ENCODE data around the gene PRR35.
"Not testable (repeated sequence)": the region's sequence is repeated elsewhere in the genome, so short reads cannot be mapped to it uniquely, and the experiment has no call there.

Gene PRR35

GRCh38 chr16:595942-596735 is 35.9 kb downstream of the PRR35 start:
- Histone ChIP-seq H3K4me3 (ENCODE audit: low read depth, low read length) (no peak overlapping the region), H3K4me1 (peaks cover 12% of the 10 kb centered on the region), H3K9ac (no peak overlapping the region), H3K27me3 (ENCODE audit: control insufficient read depth, insufficient read depth, low read length) (no peaks in the 10 kb centered on the region), H3K36me3 (ENCODE audit: control insufficient read depth, insufficient read depth, low read length) (no peaks in the 10 kb centered on the region), H3K79me2 (peaks cover 37% of the 10 kb centered on the region), H3K27ac (no peak overlapping the region), H3K4me2 (ENCODE audit: low read length) (no peak overlapping the region), H3K9me3 (ENCODE audit: control insufficient read depth, low read length) (no peaks in the 10 kb centered on the region), H2AFZ (no peak overlapping the region)
- TF ChIP-seq CTCF (IDR thresholded peaks at IDR 0.05): no peak

- Histone ChIP-seq H3K4me2 (ENCODE audit: low read length) (no peak overlapping the region), H3K9ac (no peak overlapping the region), H3K4me3 (ENCODE audit: low read depth, low read length) (no peak overlapping the region), H3K9me3 (ENCODE audit: control insufficient read depth, low read length) (no peaks in the 10 kb centered on the region), H2AFZ (no peak overlapping the region), H3K79me2 (peaks cover 37% of the 10 kb centered on the region), H3K27me3 (ENCODE audit: control insufficient read depth, insufficient read depth, low read length) (no peaks in the 10 kb centered on the region), H3K27ac (no peak overlapping the region), H3K36me3 (ENCODE audit: control insufficient read depth, insufficient read depth, low read length) (no peaks in the 10 kb centered on the region), H3K4me1 (peaks cover 12% of the 10 kb centered on the region)
- TF ChIP-seq CTCF (IDR thresholded peaks at IDR 0.05): no peak
Observed at GRCh38 chr16:596736-597060, 36.5 kb downstream of the PRR35 start.

GRCh38 chr16:597655-598054 is 37.5 kb downstream of the PRR35 start:
- not testable (repeated sequence) for H3K27me3 ChIP-seq (ENCODE audit: control insufficient read depth, insufficient read depth, low read length); H3K4me3 ChIP-seq (ENCODE audit: low read depth, low read length); H3K4me2 ChIP-seq (ENCODE audit: low read length); H3K27ac ChIP-seq; H3K36me3 ChIP-seq (ENCODE audit: control insufficient read depth, insufficient read depth, low read length); H2AFZ ChIP-seq; H3K9me3 ChIP-seq (ENCODE audit: control insufficient read depth, low read length); H3K9ac ChIP-seq
- peaks cover 37% of the 10 kb centered on the region for H3K79me2 ChIP-seq
- peaks cover 12% of the 10 kb centered on the region for H3K4me1 ChIP-seq

GRCh38 chr16:598823-599739 is 38.9 kb downstream of the PRR35 start:
- TF ChIP-seq CTCF (IDR thresholded peaks at IDR 0.05): no peak
- H3K4me2 ChIP-seq (ENCODE audit: low read length): no peak overlapping the region
- no peaks in the 10 kb centered on the region for H3K27me3 ChIP-seq (ENCODE audit: control insufficient read depth, insufficient read depth, low read length)
- no peak overlapping the region for H3K27ac ChIP-seq
- no peak overlapping the region for H3K4me3 ChIP-seq (ENCODE audit: low read depth, low read length)
- no peaks in the 10 kb centered on the region for H3K4me1 ChIP-seq
- H3K9ac ChIP-seq: no peak overlapping the region
- H3K36me3 ChIP-seq (ENCODE audit: control insufficient read depth, insufficient read depth, low read length): no peaks in the 10 kb centered on the region
- H2AFZ ChIP-seq: no peak overlapping the region
- H3K79me2 ChIP-seq: peaks cover 38% of the 10 kb centered on the region
- no peaks in the 10 kb centered on the region for H3K9me3 ChIP-seq (ENCODE audit: control insufficient read depth, low read length)

GRCh38 chr16:600781-601180 is 40.6 kb downstream of the PRR35 start:
- Histone ChIP-seq H3K9me3 (ENCODE audit: control insufficient read depth, low read length) (no peaks in the 10 kb centered on the region), H3K36me3 (ENCODE audit: control insufficient read depth, insufficient read depth, low read length) (no peaks in the 10 kb centered on the region), H3K4me3 (ENCODE audit: low read depth, low read length) (no peak overlapping the region), H3K4me2 (ENCODE audit: low read length) (no peak overlapping the region), H3K79me2 (peaks cover 48% of the 10 kb centered on the region), H3K27me3 (ENCODE audit: control insufficient read depth, insufficient read depth, low read length) (no peaks in the 10 kb centered on the region), H3K9ac (no peak overlapping the region), H3K4me1 (no peaks in the 10 kb centered on the region), H2AFZ (no peak overlapping the region), H3K27ac (no peak overlapping the region)
- no peak for TF ChIP-seq CTCF (IDR thresholded peaks at IDR 0.05)
